Hair follicular keratinocyte (primary cell): ENCODE measurements around the gene SLC30A5. TPM values are rescaled to one million over a fixed set of nuclear protein-coding genes. Genes with fewer than 3 reads are reported as not detected.

Source experiments
- total RNA-seq: library from RNA; depleted of rRNA; stranded (reverse); fragments of >200 nt; gene quantifications from 2 replicates; pipeline ENCODE4 v1.2.3, GENCODE V29; 2015

SLC30A5 gene
- total RNA-seq: 32.8 and 55.5 TPM in 2 replicates

DNA sequence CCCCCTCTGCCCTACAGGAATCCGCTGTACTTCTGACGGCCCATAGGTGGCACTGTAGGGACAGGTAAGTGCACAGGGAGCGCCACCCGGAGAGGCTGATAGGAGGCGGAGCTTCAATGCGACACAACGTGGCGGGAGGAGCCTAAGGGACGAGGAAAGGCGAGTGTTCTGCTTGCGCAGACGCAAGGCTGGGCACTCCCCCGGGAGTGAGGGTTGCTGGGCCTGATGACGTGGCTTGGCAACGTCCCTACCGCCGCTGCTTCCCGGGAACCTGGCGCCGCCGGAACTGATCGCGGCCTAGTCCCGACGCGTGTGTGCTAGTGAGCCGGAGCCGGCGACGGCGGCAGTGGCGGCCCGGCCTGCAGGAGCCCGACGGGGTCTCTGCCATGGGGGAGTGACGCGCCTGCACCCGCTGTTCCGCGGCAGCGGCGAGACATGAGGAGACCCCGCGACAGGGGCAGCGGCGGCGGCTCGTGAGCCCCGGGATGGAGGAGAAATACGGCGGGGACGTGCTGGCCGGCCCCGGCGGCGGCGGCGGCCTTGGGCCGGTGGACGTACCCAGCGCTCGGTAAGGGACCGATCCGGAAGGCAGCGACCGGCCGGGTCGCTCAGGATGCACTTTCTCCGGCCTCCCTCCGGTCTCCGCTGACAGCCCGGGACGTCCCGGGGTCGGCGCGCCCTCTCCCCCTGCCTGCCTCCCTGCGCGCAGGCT, at the start of gene SLC30A5:
TSS of gene SLC30A5 (plus strand) at position 244 of the 712 bp plus-strand sequence. CDS start at position 486, 242 bp downstream.

GRCh38 chr5:69166686-69167492, 73.1 kb downstream of the SLC30A5 start, which contains the start of gene CCNB1:
Gene CCNB1 (plus strand): TSS chr5:69167150. CDS start chr5:69167263, 113 bp downstream.

Other genes starting within 250 kb of the SLC30A5 start
- gene CCNB1, start 73.1 kb downstream of the SLC30A5 start, total RNA-seq: 70.0 and 271 TPM in 2 replicates
- gene CENPH, start 95.6 kb downstream of the SLC30A5 start, total RNA-seq: 25.0 and 35.6 TPM in 2 replicates
- gene CDK7, start 140.9 kb downstream of the SLC30A5 start, total RNA-seq: 47.2 and 60.5 TPM in 2 replicates
- 1.8 and 4.3 TPM in 2 replicates for gene CCDC125, start 238.8 kb downstream of the SLC30A5 start, total RNA-seq